H1 (cell line): ENCODE data around the gene PPP3R2. TPM values are rescaled to one million over a fixed set of nuclear protein-coding genes. Genes with fewer than 3 reads are reported as not detected.

Experiments used
- CBX5 ChIP-seq: fragments of 300-800, 300-1000 bp; sonication (generic); IDR thresholded peaks from 2 replicates; pipeline ENCODE4 v1.7.1; 2016; ENCODE audit warnings: antibody characterized with exemption, low read length, low read depth
- CHD1 ChIP-seq: IDR thresholded peaks from 2 replicates; pipeline ENCODE4 v1.6.1; 2012; ENCODE audit warnings: low read depth, low read length, improper control_type of control experiment
- GTF2F1 ChIP-seq: IDR thresholded peaks from 2 replicates; pipeline ENCODE4 v1.6.1; 2012; ENCODE audit warnings: low read depth, low read length, improper control_type of control experiment, borderline replicate concordance
- KDM4A ChIP-seq: IDR thresholded peaks from one replicate; pipeline ENCODE4 v1.7.1; 2012; ENCODE audit warnings: low read depth, mild to moderate bottlenecking, moderate library complexity, low read length, inconsistent platforms; ENCODE audit not compliant: severe bottlenecking
- SAP30 ChIP-seq: fragments of 300-600 bp; sonication (generic); IDR thresholded peaks from 2 replicates; pipeline ENCODE4 v1.7.1; 2012; ENCODE audit warnings: low read length, moderate library complexity, mild to moderate bottlenecking, inconsistent platforms; ENCODE audit not compliant: insufficient read depth, insufficient replicate concordance
- TAF1 ChIP-seq: IDR thresholded peaks from 2 replicates; pipeline ENCODE4 v1.6.1; 2011; ENCODE audit warnings: mild to moderate bottlenecking, low read depth, low read length
- TAF7 ChIP-seq: optimal IDR thresholded peaks from 2 replicates; pipeline ENCODE3; 2011; ENCODE audit warnings: low read depth, mild to moderate bottlenecking, inconsistent platforms, low read length, moderate library complexity, borderline replicate concordance
- TCF12 ChIP-seq: IDR thresholded peaks from 2 replicates; pipeline ENCODE4 v1.6.1; 2011; ENCODE audit warnings: low read depth, mild to moderate bottlenecking, low read length
- TEAD4 ChIP-seq: IDR thresholded peaks from 2 replicates; pipeline ENCODE4 v1.6.1; 2012; ENCODE audit warnings: low read depth, low read length, inconsistent platforms, mixed read lengths
- polyA plus RNA-seq, 7 experiments: library from polyadenylated mRNA; depleted of rRNA in 3 of 7; stranded (reverse) in 5 of 7; unstranded in 2 of 7; fragments of >200 nt in 5 of 7; fragments of 200-250 nt in 2 of 7; gene quantifications; 1 replicate in 5 of 7; 2 replicates in 1 of 7; 4 replicates in 1 of 7; pipeline versions ENCODE4 v1.2.1 to v1.2.3, GENCODE V29; 2011 to 2013; ENCODE audit warnings: missing spikeins in 2 of 7, mixed read lengths in 2 of 7
- total RNA-seq: library from RNA; stranded (reverse); fragmentation: NEBNext Ultra II Directional; extraction: Animal tissue kit (Norgen Biotek cat#: 25700); gene quantifications from 2 replicates; pipeline ENCODE4 v1.2.1, GENCODE V29; 2021
- TF ChIP-seq, protein P1 (sequence below): fragments of 300-600 bp; sonication (generic); IDR thresholded peaks from 2 replicates; pipeline ENCODE4 v1.7.1; 2012; ENCODE audit warnings: low read length, moderate library complexity, mild to moderate bottlenecking, inconsistent platforms; ENCODE audit not compliant: insufficient replicate concordance

Gene PPP3R2
- total and polyA plus RNA-seq, 2 of the 8 experiments (the other 6 are each of a cell fraction or from before 2014, with no cell fraction given) = not detected

DNA sequence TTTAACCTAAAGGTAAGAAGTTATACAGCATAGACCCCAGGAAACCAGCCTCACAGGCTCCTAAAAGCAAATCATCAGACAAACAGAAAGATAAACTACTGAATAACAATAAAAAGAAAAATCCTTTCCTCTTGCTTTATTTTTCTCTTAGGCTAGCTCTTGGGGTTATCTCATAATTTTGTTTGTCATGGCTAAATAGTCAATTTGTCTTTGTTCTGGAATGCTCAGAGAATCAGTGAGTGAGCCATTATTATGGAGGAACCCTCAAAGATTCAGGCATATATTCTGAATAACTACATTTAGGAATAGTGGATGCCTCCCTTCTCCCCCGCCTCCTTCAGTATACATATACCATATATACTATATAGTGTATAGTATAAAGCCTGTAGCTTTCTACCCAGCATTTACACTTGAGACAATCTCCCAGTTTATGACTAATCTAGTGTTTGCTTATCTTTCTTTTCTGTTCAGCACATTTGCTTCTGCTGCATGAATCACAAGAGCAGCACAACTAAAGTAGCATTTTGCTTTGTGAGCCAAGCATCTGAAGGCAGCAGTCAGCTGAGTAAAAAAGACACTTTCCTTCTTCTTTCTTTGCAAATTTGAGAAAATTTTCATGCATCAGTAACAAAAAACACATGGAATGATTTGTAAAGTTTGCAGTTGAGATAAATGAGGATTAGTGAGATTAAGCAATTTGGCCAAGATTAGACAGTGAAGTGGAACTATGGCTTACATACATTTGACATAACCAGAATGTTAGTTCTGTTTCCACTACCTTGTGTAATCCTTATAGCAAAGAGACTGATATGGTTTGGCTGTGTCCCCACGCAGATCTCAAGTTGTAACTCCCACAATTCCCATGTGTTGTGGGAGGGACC lies 45.3 kb upstream of the PPP3R2 start (continued):
- TF ChIP-seq, protein P1, sequence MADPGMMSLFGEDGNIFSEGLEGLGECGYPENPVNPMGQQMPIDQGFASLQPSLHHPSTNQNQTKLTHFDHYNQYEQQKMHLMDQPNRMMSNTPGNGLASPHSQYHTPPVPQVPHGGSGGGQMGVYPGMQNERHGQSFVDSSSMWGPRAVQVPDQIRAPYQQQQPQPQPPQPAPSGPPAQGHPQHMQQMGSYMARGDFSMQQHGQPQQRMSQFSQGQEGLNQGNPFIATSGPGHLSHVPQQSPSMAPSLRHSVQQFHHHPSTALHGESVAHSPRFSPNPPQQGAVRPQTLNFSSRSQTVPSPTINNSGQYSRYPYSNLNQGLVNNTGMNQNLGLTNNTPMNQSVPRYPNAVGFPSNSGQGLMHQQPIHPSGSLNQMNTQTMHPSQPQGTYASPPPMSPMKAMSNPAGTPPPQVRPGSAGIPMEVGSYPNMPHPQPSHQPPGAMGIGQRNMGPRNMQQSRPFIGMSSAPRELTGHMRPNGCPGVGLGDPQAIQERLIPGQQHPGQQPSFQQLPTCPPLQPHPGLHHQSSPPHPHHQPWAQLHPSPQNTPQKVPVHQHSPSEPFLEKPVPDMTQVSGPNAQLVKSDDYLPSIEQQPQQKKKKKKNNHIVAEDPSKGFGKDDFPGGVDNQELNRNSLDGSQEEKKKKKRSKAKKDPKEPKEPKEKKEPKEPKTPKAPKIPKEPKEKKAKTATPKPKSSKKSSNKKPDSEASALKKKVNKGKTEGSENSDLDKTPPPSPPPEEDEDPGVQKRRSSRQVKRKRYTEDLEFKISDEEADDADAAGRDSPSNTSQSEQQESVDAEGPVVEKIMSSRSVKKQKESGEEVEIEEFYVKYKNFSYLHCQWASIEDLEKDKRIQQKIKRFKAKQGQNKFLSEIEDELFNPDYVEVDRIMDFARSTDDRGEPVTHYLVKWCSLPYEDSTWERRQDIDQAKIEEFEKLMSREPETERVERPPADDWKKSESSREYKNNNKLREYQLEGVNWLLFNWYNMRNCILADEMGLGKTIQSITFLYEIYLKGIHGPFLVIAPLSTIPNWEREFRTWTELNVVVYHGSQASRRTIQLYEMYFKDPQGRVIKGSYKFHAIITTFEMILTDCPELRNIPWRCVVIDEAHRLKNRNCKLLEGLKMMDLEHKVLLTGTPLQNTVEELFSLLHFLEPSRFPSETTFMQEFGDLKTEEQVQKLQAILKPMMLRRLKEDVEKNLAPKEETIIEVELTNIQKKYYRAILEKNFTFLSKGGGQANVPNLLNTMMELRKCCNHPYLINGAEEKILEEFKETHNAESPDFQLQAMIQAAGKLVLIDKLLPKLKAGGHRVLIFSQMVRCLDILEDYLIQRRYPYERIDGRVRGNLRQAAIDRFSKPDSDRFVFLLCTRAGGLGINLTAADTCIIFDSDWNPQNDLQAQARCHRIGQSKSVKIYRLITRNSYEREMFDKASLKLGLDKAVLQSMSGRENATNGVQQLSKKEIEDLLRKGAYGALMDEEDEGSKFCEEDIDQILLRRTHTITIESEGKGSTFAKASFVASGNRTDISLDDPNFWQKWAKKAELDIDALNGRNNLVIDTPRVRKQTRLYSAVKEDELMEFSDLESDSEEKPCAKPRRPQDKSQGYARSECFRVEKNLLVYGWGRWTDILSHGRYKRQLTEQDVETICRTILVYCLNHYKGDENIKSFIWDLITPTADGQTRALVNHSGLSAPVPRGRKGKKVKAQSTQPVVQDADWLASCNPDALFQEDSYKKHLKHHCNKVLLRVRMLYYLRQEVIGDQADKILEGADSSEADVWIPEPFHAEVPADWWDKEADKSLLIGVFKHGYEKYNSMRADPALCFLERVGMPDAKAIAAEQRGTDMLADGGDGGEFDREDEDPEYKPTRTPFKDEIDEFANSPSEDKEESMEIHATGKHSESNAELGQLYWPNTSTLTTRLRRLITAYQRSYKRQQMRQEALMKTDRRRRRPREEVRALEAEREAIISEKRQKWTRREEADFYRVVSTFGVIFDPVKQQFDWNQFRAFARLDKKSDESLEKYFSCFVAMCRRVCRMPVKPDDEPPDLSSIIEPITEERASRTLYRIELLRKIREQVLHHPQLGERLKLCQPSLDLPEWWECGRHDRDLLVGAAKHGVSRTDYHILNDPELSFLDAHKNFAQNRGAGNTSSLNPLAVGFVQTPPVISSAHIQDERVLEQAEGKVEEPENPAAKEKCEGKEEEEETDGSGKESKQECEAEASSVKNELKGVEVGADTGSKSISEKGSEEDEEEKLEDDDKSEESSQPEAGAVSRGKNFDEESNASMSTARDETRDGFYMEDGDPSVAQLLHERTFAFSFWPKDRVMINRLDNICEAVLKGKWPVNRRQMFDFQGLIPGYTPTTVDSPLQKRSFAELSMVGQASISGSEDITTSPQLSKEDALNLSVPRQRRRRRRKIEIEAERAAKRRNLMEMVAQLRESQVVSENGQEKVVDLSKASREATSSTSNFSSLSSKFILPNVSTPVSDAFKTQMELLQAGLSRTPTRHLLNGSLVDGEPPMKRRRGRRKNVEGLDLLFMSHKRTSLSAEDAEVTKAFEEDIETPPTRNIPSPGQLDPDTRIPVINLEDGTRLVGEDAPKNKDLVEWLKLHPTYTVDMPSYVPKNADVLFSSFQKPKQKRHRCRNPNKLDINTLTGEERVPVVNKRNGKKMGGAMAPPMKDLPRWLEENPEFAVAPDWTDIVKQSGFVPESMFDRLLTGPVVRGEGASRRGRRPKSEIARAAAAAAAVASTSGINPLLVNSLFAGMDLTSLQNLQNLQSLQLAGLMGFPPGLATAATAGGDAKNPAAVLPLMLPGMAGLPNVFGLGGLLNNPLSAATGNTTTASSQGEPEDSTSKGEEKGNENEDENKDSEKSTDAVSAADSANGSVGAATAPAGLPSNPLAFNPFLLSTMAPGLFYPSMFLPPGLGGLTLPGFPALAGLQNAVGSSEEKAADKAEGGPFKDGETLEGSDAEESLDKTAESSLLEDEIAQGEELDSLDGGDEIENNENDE = no peak
- TF ChIP-seq TEAD4 (no peak), TAF7 (no peak), CHD1 (no peak), GTF2F1 (no peak), TCF12 (no peak), KDM4A (no peak), CBX5 (no peak), TAF1 (no peak), SAP30 (no peak)
